ENCODE results near the gene GPRC5B.

GRCh38 chr16:19823322-19823721 is 61.3 kb downstream of the GPRC5B start:
- TF ChIP-seq EZH2phosphoT487 (IDR thresholded peaks at IDR 0.05; ENCODE audit: insufficient read depth, low read depth) (no peak), EZH2 (IDR thresholded peaks at IDR 0.05; ENCODE audit: insufficient read depth, poor library complexity, severe bottlenecking) (no peak)
